Astrocyte of the spinal cord (primary cell): ENCODE data around the gene NRXN3.

Experiments used
- DNase-seq: peaks from one replicate; pipeline ENCODE4 v3.0.0; 2011; ENCODE audit warnings: low read depth, low spot score
- H3K4me3 ChIP-seq: 2 replicates; pipeline ENCODE4 v1.5.1; 2011; ENCODE audit warnings: low read depth, mild to moderate bottlenecking, low read length, moderate library complexity
- CTCF ChIP-seq: IDR thresholded peaks from 2 replicates; pipeline ENCODE4 v1.5.1; 2012; ENCODE audit warnings: low read depth, mild to moderate bottlenecking, low read length, inconsistent platforms
- in situ Hi-C: cut with HindIII; loops from 2 replicates; pipeline ENCODE4 v1.10.0; 2017; ENCODE audit warnings: low sequenced_read_pairs

The NRXN3 gene

GRCh38 chr14:78785265-78785664 is 615.1 kb downstream of the NRXN3 start:
- in situ Hi-C loops: no loop called here
- no peak for DNase-seq
- no peak for TF ChIP-seq CTCF
- no peak overlapping the region for H3K4me3 ChIP-seq

- no peak for TF ChIP-seq CTCF
- in situ Hi-C loops: no loop called here
- H3K4me3 ChIP-seq: no peak overlapping the region
- DNase-seq: no peak
Measured at GRCh38 chr14:78788467-78789360, 618.5 kb downstream of the NRXN3 start.

GRCh38 chr14:78790271-78790670 is 620.1 kb downstream of the NRXN3 start:
- H3K4me3 ChIP-seq: no peak overlapping the region
- DNase-seq: no peak
- TF ChIP-seq CTCF: no peak
- in situ Hi-C loops: no loop called here

- no peak for TF ChIP-seq CTCF
- DNase-seq: no peak
- no peak overlapping the region for H3K4me3 ChIP-seq
- in situ Hi-C loops: no loop called here
Measured at GRCh38 chr14:78798757-78799156, 628.6 kb downstream of the NRXN3 start.

GRCh38 chr14:78805570-78805969 is 635.4 kb downstream of the NRXN3 start:
- no peak for DNase-seq
- no peak for TF ChIP-seq CTCF
- H3K4me3 ChIP-seq: no peak overlapping the region
- in situ Hi-C loops: no loop called here

GRCh38 chr14:78823035-78823434 is 652.9 kb downstream of the NRXN3 start:
- no peak for TF ChIP-seq CTCF
- in situ Hi-C loops: no loop called here
- no peak for DNase-seq
- H3K4me3 ChIP-seq: no peak overlapping the region
